Esophagus squamous epithelium (tissue), 4 donors: Measurements from ENCODE around the gene MEF2C.

Experiments used
- CTCF ChIP-seq, 6 experiments: fragments of 450-650 bp in 4 of 6; fragments of 200-600 bp in 2 of 6; sonication (generic) in 2 of 6; IDR thresholded peaks; one replicate each; pipeline ENCODE4 v1.5.1; 2016 to 2019; ENCODE audit warnings: antibody characterized with exemption in 6 of 6, mild to moderate bottlenecking in 4 of 6, moderate library complexity in 4 of 6
- POLR2A ChIP-seq, 4 donors: fragments of 450-650 bp; IDR thresholded peaks; one replicate each; pipeline ENCODE4 v1.6.1; 2017; ENCODE audit warnings: antibody characterized with exemption in 4 of 4, mild to moderate bottlenecking in 4 of 4, moderate library complexity in 3 of 4

- TF ChIP-seq CTCF (IDR thresholded peaks at IDR 0.05) (no peak), POLR2A (IDR thresholded peaks at IDR 0.05) (no peak)
Measured at GRCh38 chr5:88888291-88888690, 5.3 kb upstream of the MEF2C start.
